Smooth muscle cell (in vitro differentiated cells): Measurements from ENCODE around the gene PRPS1. TPM values are rescaled to one million over a fixed set of nuclear protein-coding genes. Genes with fewer than 3 reads are reported as not detected.
"Not testable (repeated sequence)": the region's sequence is repeated elsewhere in the genome, so short reads cannot be mapped to it uniquely, and the experiment has no call there.

Source experiments
- DNase-seq: peaks from one replicate; lab custom pipeline; 2025; ENCODE audit not compliant: unreplicated experiment; lab: John Stamatoyannopoulos, UW
- H2AFZ ChIP-seq: fragments of 200-600 bp; sonication (generic); 2 replicates; pipeline ENCODE4 v1.6.0; 2016; ENCODE audit warnings: antibody characterized with exemption, low read depth, mild to moderate bottlenecking
- H3F3A ChIP-seq: fragments of 200-600 bp; sonication (generic); 2 replicates; pipeline ENCODE4 v1.6.0; 2017; ENCODE audit warnings: antibody characterized with exemption, low read depth
- H3K27ac ChIP-seq: fragments of 200-600 bp; sonication (generic); 2 replicates; pipeline ENCODE4 v1.5.1; 2016; ENCODE audit warnings: low read depth, mild to moderate bottlenecking
- H3K27me3 ChIP-seq: fragments of 200-600 bp; sonication (generic); 2 replicates; pipeline ENCODE4 v1.6.1; 2016; ENCODE audit warnings: low read depth, mild to moderate bottlenecking
- H3K36me3 ChIP-seq: fragments of 200-600 bp; sonication (generic); 2 replicates; pipeline ENCODE4 v1.5.1; 2016; ENCODE audit warnings: low read depth
- H3K4me1 ChIP-seq: fragments of 200-600 bp; sonication (generic); 2 replicates; pipeline ENCODE4 v1.5.1; 2016; ENCODE audit warnings: low read depth
- H3K4me2 ChIP-seq: fragments of 200-600 bp; sonication (generic); 2 replicates; pipeline ENCODE4 v1.6.0; 2016; ENCODE audit warnings: mild to moderate bottlenecking
- H3K4me3 ChIP-seq: fragments of 200-600 bp; sonication (generic); 2 replicates; pipeline ENCODE4 v1.5.1; 2016; ENCODE audit warnings: mild to moderate bottlenecking
- H3K79me2 ChIP-seq: fragments of 200-600 bp; sonication (generic); 2 replicates; pipeline ENCODE4 v1.6.0; 2016; ENCODE audit warnings: low read depth, mild to moderate bottlenecking
- H3K9ac ChIP-seq: fragments of 200-600 bp; sonication (generic); 2 replicates; pipeline ENCODE4 v1.6.0; 2016; ENCODE audit warnings: low read depth
- H3K9me3 ChIP-seq: fragments of 200-600 bp; sonication (generic); replicated peaks from 2 replicates; pipeline ENCODE4 v1.5.1; 2016; ENCODE audit warnings: low read depth
- H4K20me1 ChIP-seq: fragments of 200-600 bp; sonication (generic); 2 replicates; pipeline ENCODE4 v1.6.0; 2016; ENCODE audit warnings: low read depth
- CTCF ChIP-seq: fragments of 200-600 bp; sonication (generic); IDR thresholded peaks from 2 replicates; pipeline ENCODE4 v1.5.1; 2017; ENCODE audit warnings: borderline replicate concordance, mild to moderate bottlenecking, antibody characterized with exemption; ENCODE audit not compliant: insufficient read depth, poor library complexity, severe bottlenecking
- WGBS: methylation state at CpG from one replicate; pipeline ENCODE4 v1.1.7; 2016; ENCODE audit warnings: low lambda C conversion rate; 5-methylcytosine and 5-hydroxymethylcytosine counted together
- polyA plus RNA-seq: library from polyadenylated mRNA; unstranded; fragments of >200 nt; fragmentation: Nextera tagmentation; extraction: Ambion mirVana; gene quantifications from 2 replicates; pipeline ENCODE4 v1.2.1, GENCODE V29; 2016
- total RNA-seq: library from RNA; depleted of rRNA; stranded (reverse); fragments of >200 nt; gene quantifications from 2 replicates; pipeline ENCODE4 v1.2.3, GENCODE V29; 2014

Gene PRPS1
- total and polyA plus RNA-seq, 2 experiments from 2014 or later, result 51.7 to 60.5 TPM

- Histone ChIP-seq H3K36me3 (no peaks in the 10 kb centered on the region), H3F3A (no peaks in the 10 kb centered on the region), H3K27me3 (no peaks in the 10 kb centered on the region), H3K4me3 (no peak overlapping the region), H2AFZ (no peak overlapping the region), H3K27ac (no peak overlapping the region), H3K79me2 (no peaks in the 10 kb centered on the region), H3K9ac (no peak overlapping the region), H3K4me1 (no peaks in the 10 kb centered on the region), H3K4me2 (no peak overlapping the region), H3K9me3 (no peaks in the 10 kb centered on the region), H4K20me1 (no peaks in the 10 kb centered on the region)
- WGBS, result 44% methylated on average over 4 of the region's 4 CpGs
- TF ChIP-seq CTCF, result no peak
- DNase-seq, result no peak
Measured at GRCh38 chrX:107683124-107683895, 55.0 kb downstream of the PRPS1 start.

- H3K36me3 ChIP-seq, result no peaks in the 10 kb centered on the region
- H4K20me1 ChIP-seq, result no peaks in the 10 kb centered on the region
- 82% methylated on average over 3 of the region's 3 CpGs for WGBS
- no peaks in the 10 kb centered on the region for H3K9me3 ChIP-seq
- H2AFZ ChIP-seq, result no peak overlapping the region
- no peaks in the 10 kb centered on the region for H3K4me1 ChIP-seq
- H3K4me2 ChIP-seq, result no peak overlapping the region
- H3K27me3 ChIP-seq, result no peaks in the 10 kb centered on the region
- no peak overlapping the region for H3K4me3 ChIP-seq
- no peaks in the 10 kb centered on the region for H3F3A ChIP-seq
- no peak overlapping the region for H3K27ac ChIP-seq
- no peaks in the 10 kb centered on the region for H3K79me2 ChIP-seq
- no peak overlapping the region for H3K9ac ChIP-seq
- TF ChIP-seq CTCF, result no peak
- DNase-seq, result no peak
Measured at GRCh38 chrX:107683931-107684330, 55.6 kb downstream of the PRPS1 start.

GRCh38 chrX:107684956-107685385, 56.7 kb downstream of the PRPS1 start:
- Histone ChIP-seq H3K36me3 (no peaks in the 10 kb centered on the region), H3K27ac (no peak overlapping the region), H3K4me3 (no peak overlapping the region), H3K4me2 (no peak overlapping the region), H2AFZ (no peak overlapping the region), H3K79me2 (no peaks in the 10 kb centered on the region), H3K4me1 (no peaks in the 10 kb centered on the region), H4K20me1 (no peaks in the 10 kb centered on the region), H3K27me3 (no peaks in the 10 kb centered on the region), H3F3A (no peaks in the 10 kb centered on the region), H3K9me3 (no peaks in the 10 kb centered on the region), H3K9ac (no peak overlapping the region)
- no peak for DNase-seq
- 89% methylated on average over 5 of the region's 5 CpGs for WGBS
- no peak for TF ChIP-seq CTCF

- 93% methylated on average over 9 of the region's 9 CpGs for WGBS
- not testable (repeated sequence) for H2AFZ ChIP-seq, H3K9ac ChIP-seq, H3K4me2 ChIP-seq, H3K4me3 ChIP-seq, H4K20me1 ChIP-seq, H3K4me1 ChIP-seq, H3K79me2 ChIP-seq, H3K36me3 ChIP-seq, H3K9me3 ChIP-seq, DNase-seq, H3K27me3 ChIP-seq, H3K27ac ChIP-seq, H3F3A ChIP-seq
Measured at GRCh38 chrX:107685586-107685985, 57.3 kb downstream of the PRPS1 start.
